Urinary bladder (tissue), 4 donors: ENCODE measurements around the gene PTGDR2. TPM values are rescaled to one million over a fixed set of nuclear protein-coding genes. Genes with fewer than 3 reads are reported as not detected.
A peak's percentile ranks its signal among the peaks of the same experiment; 100 is the strongest.

ENCODE experiments used
- DNase-seq: peaks from one replicate; pipeline ENCODE4 v3.0.0-alpha.2; 2015; ENCODE audit errors: extremely low spot score
- H3K27ac ChIP-seq: one replicate; pipeline ENCODE4 v1.5.1; 2013; ENCODE audit warnings: low read depth, mild to moderate bottlenecking, moderate library complexity
- H3K36me3 ChIP-seq: one replicate; pipeline ENCODE4 v1.6.1; 2013; ENCODE audit warnings: mild to moderate bottlenecking, moderate library complexity; ENCODE audit not compliant: insufficient read depth
- H3K4me1 ChIP-seq: one replicate; pipeline ENCODE4 v1.6.1; 2013; ENCODE audit warnings: mild to moderate bottlenecking, moderate library complexity; ENCODE audit not compliant: insufficient read depth
- H3K4me3 ChIP-seq: one replicate; pipeline ENCODE4 v1.5.1; 2013; ENCODE audit warnings: low read depth, low read length
- WGBS: extraction: QIAGEN DNeasy Blood & Tissue Kit; methylation state at CpG from one replicate; pipeline ENCODE4 v1.1.7; 2013; 5-methylcytosine and 5-hydroxymethylcytosine counted together
- polyA plus RNA-seq: library from polyadenylated mRNA; stranded (reverse); fragments of 200-250 nt; gene quantifications from one replicate; pipeline ENCODE4 v1.2.3, GENCODE V29; 2013
- total RNA-seq: library from RNA; depleted of rRNA; stranded (reverse); fragments of >200 nt; gene quantifications from one replicate; pipeline ENCODE4 v1.2.3, GENCODE V29; 2014
- donor health status: healthy with polysubstance abuse.
- donor health status: healthy.

Gene PTGDR2
- total RNA-seq: 0.37 TPM
- polyA plus RNA-seq: 0.98 TPM

DNA sequence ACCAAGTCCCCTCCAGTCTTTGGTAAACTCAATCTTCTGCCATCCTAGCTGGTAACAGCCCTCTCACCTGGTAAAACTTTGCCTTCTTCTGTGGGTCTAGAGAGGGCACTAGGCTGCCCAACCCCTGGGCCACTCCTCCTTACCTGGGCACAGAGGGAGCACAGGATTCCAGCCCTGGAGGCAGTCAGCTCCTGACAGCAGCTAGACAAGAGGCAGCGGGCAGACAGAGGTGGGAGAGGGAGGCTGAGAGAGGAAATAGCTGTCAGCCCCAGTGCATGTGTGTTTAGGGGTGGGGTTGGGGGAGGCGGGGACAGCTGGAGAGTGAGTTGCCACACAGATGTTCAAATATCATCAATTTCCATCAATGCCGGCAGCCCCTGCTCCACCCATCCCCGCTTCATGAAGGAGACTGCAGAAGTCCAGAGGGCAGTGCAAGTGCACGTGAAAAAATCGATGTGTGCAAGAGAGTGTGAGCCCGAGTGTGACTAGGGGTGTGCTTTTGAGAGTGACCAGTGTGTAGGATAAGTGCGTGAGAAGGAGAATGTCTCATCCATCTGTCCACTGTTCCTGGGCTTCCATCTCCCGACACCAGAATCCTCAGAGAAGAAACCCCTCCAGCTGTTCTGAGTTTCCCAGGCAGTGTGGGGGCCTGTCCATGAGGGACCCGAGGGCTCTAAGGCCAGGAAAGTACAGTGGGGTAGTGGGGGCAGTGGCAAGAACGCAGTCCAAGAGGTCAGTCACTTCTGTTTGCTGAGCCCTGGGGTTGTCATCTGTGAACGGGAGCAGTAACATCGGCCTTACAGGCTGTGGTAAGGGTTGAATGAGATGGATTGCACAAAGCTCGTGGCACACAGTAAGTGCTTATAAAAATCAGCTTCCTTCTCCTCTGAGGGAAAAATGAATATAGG, at the start of gene PTGDR2:
Gene PTGDR2, minus strand, starts transcription at position 225 of the 908 bp plus-strand sequence. CDS start 2,228 bp downstream, outside the sequence.
- peaks cover under 1% of the 10 kb centered on the region for H3K36me3 ChIP-seq
- H3K4me3 ChIP-seq: no peak within 1 kb of the TSS
- 53% methylated on average over 14 of the region's 14 CpGs for WGBS
- H3K27ac ChIP-seq: no peak within 1 kb of the TSS
- H3K4me1 ChIP-seq: no peaks in the 10 kb centered on the region
- DNase-seq: no peak

DNA sequence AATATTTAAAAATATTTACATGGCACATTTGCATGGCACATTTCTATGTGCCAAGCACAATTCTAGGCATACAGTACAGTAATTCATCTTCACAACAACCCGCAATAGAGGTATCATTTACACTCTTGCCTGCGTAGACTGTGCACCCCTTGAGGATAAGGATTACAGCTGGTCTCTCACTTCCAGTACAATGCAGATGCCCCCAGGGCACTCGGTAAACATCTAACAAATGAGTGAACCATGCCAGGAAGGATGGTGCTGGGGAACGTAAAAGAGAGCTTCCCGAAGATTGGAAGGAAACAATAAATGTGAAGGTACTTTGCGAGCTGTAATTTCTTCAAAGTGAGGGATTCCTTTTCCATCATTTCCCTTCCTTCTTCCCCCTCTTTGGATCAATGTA, 49.3 kb upstream of the PTGDR2 start:
- no peak for DNase-seq
- 45% methylated on average over 6 of the region's 6 CpGs for WGBS
- H3K4me1 ChIP-seq: no peaks in the 10 kb centered on the region
- H3K27ac ChIP-seq: no peak overlapping the region
- peak overlapping the region; percentile 89 for H3K4me3 ChIP-seq
- H3K36me3 ChIP-seq: peaks cover 2% of the 10 kb centered on the region

DNA sequence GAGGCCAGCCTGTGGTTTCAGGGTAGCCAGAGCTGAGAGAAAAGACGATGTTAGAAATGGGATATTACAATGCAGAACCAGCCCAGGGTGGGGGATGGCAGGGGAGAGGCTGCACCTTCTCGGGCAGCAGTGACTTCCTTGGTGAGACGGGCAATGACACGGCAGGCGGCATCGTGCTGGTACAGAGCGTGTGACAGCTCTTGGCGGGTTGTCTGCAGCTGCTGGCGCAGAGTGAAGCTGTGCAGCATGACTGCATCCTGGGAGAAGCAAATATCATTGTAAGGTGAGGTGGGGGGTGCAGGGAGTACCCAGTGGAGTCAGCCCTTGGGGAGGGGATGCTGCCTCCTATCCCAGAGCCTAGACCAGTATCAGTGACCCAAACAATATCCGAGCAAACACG, 46.9 kb upstream of the PTGDR2 start:
- DNase-seq: no peak
- Histone ChIP-seq H3K27ac (no peak overlapping the region), H3K4me3 (no peak overlapping the region), H3K4me1 (no peaks in the 10 kb centered on the region), H3K36me3 (peaks cover 2% of the 10 kb centered on the region)
- WGBS: 91% methylated on average over 11 of the region's 11 CpGs

DNA sequence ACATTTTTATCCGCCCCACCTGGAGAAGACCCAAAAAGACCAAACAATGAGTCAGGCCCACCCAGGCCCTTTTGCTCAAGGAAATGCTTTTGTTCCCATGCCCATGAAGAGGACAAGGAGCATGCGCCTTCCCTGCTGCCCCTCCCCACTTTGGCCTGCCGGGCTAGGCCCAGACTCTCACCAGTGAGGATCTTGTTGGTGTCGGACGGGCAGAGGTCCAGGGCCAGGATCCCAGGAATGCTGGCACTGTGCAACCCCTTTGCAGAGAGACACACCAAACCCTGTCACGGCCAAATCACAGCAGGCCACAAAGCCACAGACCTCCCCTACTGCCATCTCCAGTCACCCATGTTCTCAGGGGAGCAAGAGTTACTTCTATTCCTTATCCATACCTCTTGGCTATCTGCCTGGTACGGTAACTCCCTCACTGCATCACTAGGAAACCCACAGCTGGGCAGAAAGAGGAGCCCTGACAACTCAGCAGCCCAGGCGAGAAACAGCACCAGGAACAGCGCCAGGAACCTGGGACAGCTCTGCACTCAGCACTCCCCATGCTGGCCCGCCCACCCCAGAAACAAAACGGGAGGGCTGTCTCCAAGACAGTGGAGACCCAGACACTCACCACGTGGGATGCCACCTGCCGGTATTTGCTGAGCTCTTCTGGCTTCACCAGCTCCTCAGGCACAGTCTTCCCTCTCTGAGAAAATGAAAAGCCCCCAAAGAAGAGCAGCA, 45.1 kb upstream of the PTGDR2 start:
- H3K4me1 ChIP-seq: no peaks in the 10 kb centered on the region
- WGBS: 81% methylated on average over 13 of the region's 13 CpGs
- no peak overlapping the region for H3K4me3 ChIP-seq
- H3K36me3 ChIP-seq: peaks cover 4% of the 10 kb centered on the region
- no peak overlapping the region for H3K27ac ChIP-seq
- DNase-seq: no peak

DNA sequence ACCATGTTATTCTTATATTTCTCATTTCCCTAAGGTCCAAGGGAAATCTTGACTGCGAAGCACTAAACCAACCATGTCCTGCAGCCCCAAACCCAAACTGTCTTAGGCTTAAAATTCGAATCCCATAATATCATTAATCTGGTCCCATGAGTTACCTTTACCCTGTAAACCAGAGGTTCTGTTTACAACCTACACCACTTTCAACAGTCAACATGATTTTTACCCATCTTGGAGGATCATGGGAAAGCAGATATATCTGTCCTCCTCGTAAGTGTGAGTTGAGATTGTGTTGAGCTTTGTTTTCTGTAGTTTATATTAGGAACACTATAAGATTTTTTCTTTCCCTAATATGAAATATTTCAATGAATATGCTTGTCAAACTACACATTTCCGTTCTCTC, 44.2 kb upstream of the PTGDR2 start:
- no peak overlapping the region for H3K27ac ChIP-seq
- no peak overlapping the region for H3K4me3 ChIP-seq
- H3K36me3 ChIP-seq: peaks cover 4% of the 10 kb centered on the region
- no peaks in the 10 kb centered on the region for H3K4me1 ChIP-seq
- 62% methylated on average over 4 of the region's 4 CpGs for WGBS
- no peak for DNase-seq

GRCh38 chr11:60899046-60899936, 43.5 kb upstream of the PTGDR2 start:
- DNase-seq: no peak
- Histone ChIP-seq H3K4me3 (no peak overlapping the region), H3K36me3 (peaks cover 4% of the 10 kb centered on the region), H3K27ac (no peak overlapping the region), H3K4me1 (no peaks in the 10 kb centered on the region)
- WGBS: 60% methylated on average over 12 of the region's 12 CpGs

- no peak for DNase-seq
- no peak overlapping the region for H3K4me3 ChIP-seq
- peaks cover 4% of the 10 kb centered on the region for H3K36me3 ChIP-seq
- H3K4me1 ChIP-seq: no peaks in the 10 kb centered on the region
- 95% methylated on average over 4 of the region's 4 CpGs for WGBS
- no peak overlapping the region for H3K27ac ChIP-seq
Observed at GRCh38 chr11:60897496-60897895, 41.7 kb upstream of the PTGDR2 start.

- Histone ChIP-seq H3K4me3 (no peak overlapping the region), H3K36me3 (peaks cover 2% of the 10 kb centered on the region), H3K4me1 (no peaks in the 10 kb centered on the region), H3K27ac (no peak overlapping the region)
- DNase-seq: no peak
- 88% methylated on average over 5 of the region's 5 CpGs for WGBS
Observed at GRCh38 chr11:60895687-60896086, 39.9 kb upstream of the PTGDR2 start.

DNA sequence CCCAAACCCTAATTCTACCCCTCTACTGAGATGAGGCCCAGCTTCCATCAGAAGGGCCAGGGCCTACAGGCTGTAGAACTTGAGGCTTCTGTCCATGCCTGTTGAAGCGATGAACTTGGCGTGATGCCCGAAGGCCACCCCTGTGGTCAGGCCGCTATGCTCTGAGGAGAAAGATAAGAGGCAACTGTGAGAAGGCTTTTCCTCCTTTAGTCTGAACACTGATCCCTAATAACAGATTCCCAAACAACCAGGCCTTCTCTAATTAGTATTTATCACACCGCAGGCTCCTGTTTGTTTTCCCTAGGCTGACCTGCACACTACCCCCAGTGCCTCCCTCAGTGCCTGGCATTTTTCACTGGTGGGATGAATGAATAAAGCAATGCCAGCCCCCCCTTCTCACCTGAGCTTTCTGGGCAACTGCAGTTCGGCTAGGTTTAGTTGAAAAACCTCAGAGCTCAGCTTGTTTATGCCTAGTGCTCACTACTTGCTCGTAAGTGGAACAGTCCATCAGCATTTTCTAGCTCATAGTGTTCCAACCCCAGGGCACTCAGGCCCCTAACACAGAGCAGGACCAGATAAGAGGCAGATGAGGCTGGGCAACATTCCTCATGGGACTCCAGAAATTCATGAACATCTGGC, 35.5 kb upstream of the PTGDR2 start:
- no peaks in the 10 kb centered on the region for H3K36me3 ChIP-seq
- H3K27ac ChIP-seq: no peak overlapping the region
- no peaks in the 10 kb centered on the region for H3K4me1 ChIP-seq
- no peak for DNase-seq
- 69% methylated on average over 7 of the region's 7 CpGs for WGBS
- H3K4me3 ChIP-seq: no peak overlapping the region

DNA sequence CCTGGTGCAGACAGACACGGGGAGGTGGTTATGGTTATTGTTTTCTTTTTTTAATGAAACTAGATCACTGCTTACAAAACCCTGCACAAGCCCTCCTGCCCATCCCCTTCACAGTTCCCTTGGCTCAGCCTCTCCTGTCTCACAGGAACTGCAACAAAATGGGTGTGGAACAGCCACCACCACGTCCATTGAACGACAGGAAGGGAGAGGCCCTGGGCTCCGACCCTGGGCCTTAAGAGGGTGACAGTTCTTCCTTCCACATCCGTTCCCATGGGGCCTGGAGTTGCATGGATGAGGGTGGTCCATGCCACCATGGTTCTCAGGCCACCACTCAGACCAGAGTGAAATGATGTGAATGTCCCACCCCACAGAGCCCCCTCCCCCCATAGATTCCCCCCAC, 34.9 kb upstream of the PTGDR2 start:
- no peaks in the 10 kb centered on the region for H3K36me3 ChIP-seq
- no peak overlapping the region for H3K27ac ChIP-seq
- no peak for DNase-seq
- no peak overlapping the region for H3K4me3 ChIP-seq
- 60% methylated on average over 5 of the region's 5 CpGs for WGBS
- H3K4me1 ChIP-seq: no peaks in the 10 kb centered on the region

GRCh38 chr11:60889869-60890311, 34.1 kb upstream of the PTGDR2 start:
- 65% methylated on average over 6 of the region's 6 CpGs for WGBS
- H3K36me3 ChIP-seq: no peaks in the 10 kb centered on the region
- no peak overlapping the region for H3K4me3 ChIP-seq
- no peaks in the 10 kb centered on the region for H3K4me1 ChIP-seq
- no peak for DNase-seq
- H3K27ac ChIP-seq: no peak overlapping the region

- WGBS: 64% methylated on average over 5 of the region's 5 CpGs
- H3K27ac ChIP-seq: no peak overlapping the region
- no peaks in the 10 kb centered on the region for H3K4me1 ChIP-seq
- no peak for DNase-seq
- no peak overlapping the region for H3K4me3 ChIP-seq
- H3K36me3 ChIP-seq: no peaks in the 10 kb centered on the region
Observed at GRCh38 chr11:60887556-60887955, 31.8 kb upstream of the PTGDR2 start.
